Erythroblast (primary cell): ENCODE measurements around the gene RBP3.

Experiments used
- GATA1 ChIP-seq: IDR thresholded peaks from 2 replicates; pipeline ENCODE4 v1.6.1; 2011; ENCODE audit warnings: low read depth, mild to moderate bottlenecking, control low read depth, low read length, moderate library complexity
- POLR2A ChIP-seq: IDR thresholded peaks from 2 replicates; pipeline ENCODE4 v1.6.1; 2011; ENCODE audit warnings: mild to moderate bottlenecking, low read length

- TF ChIP-seq POLR2A = no peak
- TF ChIP-seq GATA1 = no peak
These were observed 36.1 kb upstream of the RBP3 start for GRCh38 chr10:47311932-47312662.
